ENCODE results near the gene AVPR2. TPM values are rescaled to one million over a fixed set of nuclear protein-coding genes. Genes with fewer than 3 reads are reported as not detected.

AVPR2 gene
- total RNA-seq, 1 donor, result not detected

DNA sequence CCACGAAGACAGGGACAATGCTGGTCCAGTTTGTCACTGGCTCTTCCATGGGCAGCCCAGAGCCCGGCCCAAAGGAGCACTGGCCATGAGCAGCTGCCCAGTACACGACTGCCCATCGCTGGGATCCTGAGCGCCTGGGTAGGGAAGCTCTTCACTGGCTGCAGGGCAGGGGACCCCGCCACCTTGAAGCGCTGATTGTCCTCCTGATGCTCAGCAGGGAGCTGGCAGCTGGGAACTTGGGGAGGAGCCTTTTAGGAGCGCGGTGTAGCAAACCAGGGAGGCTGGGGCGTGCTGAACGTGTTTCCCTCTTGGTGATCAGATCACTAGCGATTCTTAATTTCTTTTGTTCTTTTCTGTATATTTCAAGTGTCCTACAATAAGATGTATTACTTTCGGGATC is 20.3 kb upstream of the AVPR2 start:
- no peak for DNase-seq (ENCODE audit: insufficient read length, low spot score, missing footprints)
- Histone ChIP-seq H3K27me3 (ENCODE audit: insufficient read depth, low read length) (peaks cover 75% of the 10 kb centered on the region), H3K9me3 (ENCODE audit: low read depth, low read length) (no peaks in the 10 kb centered on the region), H3K4me2 (ENCODE audit: insufficient read depth, low read length) (no peak overlapping the region), H2AFZ (ENCODE audit: low read length) (no peak overlapping the region), H3K79me2 (ENCODE audit: insufficient read depth, low read length) (no peaks in the 10 kb centered on the region), H4K20me1 (ENCODE audit: insufficient read depth, low read length) (no peaks in the 10 kb centered on the region), H3K27ac (ENCODE audit: low read depth, low read length) (no peak overlapping the region), H3K4me3 (ENCODE audit: insufficient read depth, low read length) (no peak overlapping the region), H3K36me3 (ENCODE audit: insufficient read depth, low read length) (no peaks in the 10 kb centered on the region), H3K4me1 (ENCODE audit: insufficient read depth, low read length) (no peaks in the 10 kb centered on the region)
- no peak for TF ChIP-seq CTCF (IDR thresholded peaks at IDR 0.05; ENCODE audit: extremely low read depth, low read depth, low read length)

DNA sequence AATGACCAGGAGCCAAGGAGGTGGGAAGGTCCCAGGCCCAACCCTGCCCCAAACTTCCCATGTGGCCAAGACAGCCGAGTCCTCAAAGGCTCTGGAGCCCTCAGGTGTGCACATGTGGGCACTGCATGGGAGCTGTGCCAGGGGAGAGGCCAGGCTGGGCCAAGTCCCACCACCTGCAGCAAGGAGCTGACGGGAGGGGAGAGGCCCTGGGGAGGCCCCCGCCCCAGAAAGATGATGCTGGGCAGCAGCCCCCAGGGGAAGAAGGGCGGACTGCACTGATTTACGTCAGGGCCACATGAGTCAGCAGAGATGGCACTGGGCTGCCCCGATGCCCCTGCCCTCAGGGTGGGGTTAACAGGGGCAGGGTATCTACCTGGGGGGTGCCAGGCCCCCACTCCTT is 19.9 kb upstream of the AVPR2 start:
- Histone ChIP-seq H3K79me2 (ENCODE audit: insufficient read depth, low read length) (no peaks in the 10 kb centered on the region), H3K4me1 (ENCODE audit: insufficient read depth, low read length) (no peaks in the 10 kb centered on the region), H2AFZ (ENCODE audit: low read length) (no peak overlapping the region), H3K4me2 (ENCODE audit: insufficient read depth, low read length) (no peak overlapping the region), H3K9me3 (ENCODE audit: low read depth, low read length) (no peaks in the 10 kb centered on the region), H3K27ac (ENCODE audit: low read depth, low read length) (no peak overlapping the region), H4K20me1 (ENCODE audit: insufficient read depth, low read length) (no peaks in the 10 kb centered on the region), H3K36me3 (ENCODE audit: insufficient read depth, low read length) (no peaks in the 10 kb centered on the region), H3K27me3 (ENCODE audit: insufficient read depth, low read length) (peaks cover 73% of the 10 kb centered on the region), H3K4me3 (ENCODE audit: insufficient read depth, low read length) (no peak overlapping the region)
- no peak for DNase-seq (ENCODE audit: insufficient read length, low spot score, missing footprints)
- no peak for TF ChIP-seq CTCF (IDR thresholded peaks at IDR 0.05; ENCODE audit: extremely low read depth, low read depth, low read length)

DNA sequence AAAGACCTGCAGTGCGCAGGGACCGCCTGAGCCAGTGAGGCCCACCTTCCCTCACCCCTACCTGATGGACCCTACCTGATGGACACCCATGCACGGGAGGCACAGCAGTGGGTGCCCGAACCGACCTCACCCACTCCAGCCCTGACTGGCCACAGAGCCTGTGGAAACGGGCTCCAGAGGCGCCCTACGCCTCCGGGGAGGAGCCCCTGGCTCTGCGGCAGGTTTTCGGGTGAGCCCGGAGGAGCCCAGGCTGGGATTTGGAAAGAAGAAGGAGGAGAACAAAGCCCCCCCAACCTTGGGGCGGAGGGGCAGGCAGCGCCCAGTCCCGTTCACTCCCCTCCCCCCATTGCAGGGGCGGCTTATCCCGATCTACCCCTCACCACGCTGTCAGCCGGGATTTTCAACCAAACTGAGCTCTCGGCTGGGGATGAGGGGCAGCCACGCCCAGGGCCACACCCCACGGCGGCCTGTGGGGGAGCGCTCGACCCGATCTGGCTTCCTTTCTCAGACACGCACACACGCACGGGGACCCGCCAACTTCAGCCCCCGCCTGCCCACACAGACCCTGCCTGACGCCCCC is 19.2 kb upstream of the AVPR2 start:
- Histone ChIP-seq H3K4me3 (ENCODE audit: insufficient read depth, low read length) (no peak overlapping the region), H3K79me2 (ENCODE audit: insufficient read depth, low read length) (no peaks in the 10 kb centered on the region), H3K27me3 (ENCODE audit: insufficient read depth, low read length) (peaks cover 67% of the 10 kb centered on the region), H3K27ac (ENCODE audit: low read depth, low read length) (no peak overlapping the region), H3K4me2 (ENCODE audit: insufficient read depth, low read length) (no peak overlapping the region), H3K4me1 (ENCODE audit: insufficient read depth, low read length) (no peaks in the 10 kb centered on the region), H3K36me3 (ENCODE audit: insufficient read depth, low read length) (no peaks in the 10 kb centered on the region), H4K20me1 (ENCODE audit: insufficient read depth, low read length) (no peaks in the 10 kb centered on the region), H2AFZ (ENCODE audit: low read length) (no peak overlapping the region), H3K9me3 (ENCODE audit: low read depth, low read length) (no peaks in the 10 kb centered on the region)
- DNase-seq (ENCODE audit: insufficient read length, low spot score, missing footprints), result no peak
- TF ChIP-seq CTCF (IDR thresholded peaks at IDR 0.05; ENCODE audit: extremely low read depth, low read depth, low read length), result no peak

GRCh38 chrX:153885968-153886903 is 18.2 kb upstream of the AVPR2 start, which contains the start of gene L1CAM:
Gene L1CAM, minus strand, starts transcription at chrX:153886173. Its CDS starts 10,337 bp downstream, at chrX:153875836.
- Histone ChIP-seq H3K4me2 (ENCODE audit: insufficient read depth, low read length) (no peak within 1 kb of the TSS), H3K4me3 (ENCODE audit: insufficient read depth, low read length) (no peak within 1 kb of the TSS)
- no peak for TF ChIP-seq CTCF (IDR thresholded peaks at IDR 0.05; ENCODE audit: extremely low read depth, low read depth, low read length)

More at GRCh38 chrX:153885968-153886903, 18.2 kb upstream of the AVPR2 start, which contains the start of gene L1CAM:
- Histone ChIP-seq H3K36me3 (ENCODE audit: insufficient read depth, low read length) (no peaks in the 10 kb centered on the region), H4K20me1 (ENCODE audit: insufficient read depth, low read length) (no peaks in the 10 kb centered on the region), H3K79me2 (ENCODE audit: insufficient read depth, low read length) (no peaks in the 10 kb centered on the region), H3K4me1 (ENCODE audit: insufficient read depth, low read length) (no peaks in the 10 kb centered on the region), H3K27me3 (ENCODE audit: insufficient read depth, low read length) (peaks cover 64% of the 10 kb centered on the region), H2AFZ (ENCODE audit: low read length) (no peak within 1 kb of the TSS), H3K9me3 (ENCODE audit: low read depth, low read length) (no peaks in the 10 kb centered on the region), H3K27ac (ENCODE audit: low read depth, low read length) (no peak within 1 kb of the TSS)
- no peak for DNase-seq (ENCODE audit: insufficient read length, low spot score, missing footprints)
